HG03060 (cell line): ENCODE results near the gene APELA.

Experiments used
- ATAC-seq: cut with Tn5 transposase; IDR thresholded peaks from one replicate; pipeline ENCODE4 v1.9.1; 2021; ENCODE audit warnings: low read depth, moderate number of reproducible peaks; ENCODE audit not compliant: unreplicated experiment

APELA gene, protein sequence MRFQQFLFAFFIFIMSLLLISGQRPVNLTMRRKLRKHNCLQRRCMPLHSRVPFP

DNA sequence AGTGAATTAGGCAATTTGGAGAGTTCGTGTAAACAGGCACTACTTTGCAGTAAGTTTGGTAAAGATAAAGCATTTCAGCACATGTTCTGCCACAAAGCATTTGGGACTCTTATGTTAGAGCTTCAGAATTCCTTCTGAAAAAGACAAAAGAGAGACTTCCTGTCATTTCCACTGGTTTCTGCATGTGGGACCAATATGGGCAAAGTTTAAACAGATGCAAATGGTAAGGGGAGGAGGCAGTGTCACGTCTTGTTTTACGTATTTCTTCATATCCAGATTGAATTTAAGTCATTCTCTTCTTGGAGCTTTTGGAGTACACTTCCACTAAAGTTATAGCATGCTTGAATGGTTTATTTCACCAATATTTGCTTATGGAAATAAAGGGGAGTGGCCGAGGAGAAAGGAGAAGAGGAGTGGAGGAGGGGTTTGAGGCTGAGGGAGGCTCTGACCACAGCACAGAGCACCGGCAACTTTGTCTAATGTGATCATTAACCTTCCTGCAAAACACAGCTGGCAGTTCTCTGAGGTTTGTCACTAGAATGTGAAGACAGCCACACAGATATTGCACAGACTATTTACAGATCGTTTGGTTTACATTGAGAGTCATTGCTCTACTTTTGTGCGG lies at the start of gene APELA:
Gene APELA (plus strand): TSS at position 479 of the 625 bp plus-strand sequence. CDS start 154 bp downstream, outside the sequence.
- peak; percentile 99 for ATAC-seq

DNA sequence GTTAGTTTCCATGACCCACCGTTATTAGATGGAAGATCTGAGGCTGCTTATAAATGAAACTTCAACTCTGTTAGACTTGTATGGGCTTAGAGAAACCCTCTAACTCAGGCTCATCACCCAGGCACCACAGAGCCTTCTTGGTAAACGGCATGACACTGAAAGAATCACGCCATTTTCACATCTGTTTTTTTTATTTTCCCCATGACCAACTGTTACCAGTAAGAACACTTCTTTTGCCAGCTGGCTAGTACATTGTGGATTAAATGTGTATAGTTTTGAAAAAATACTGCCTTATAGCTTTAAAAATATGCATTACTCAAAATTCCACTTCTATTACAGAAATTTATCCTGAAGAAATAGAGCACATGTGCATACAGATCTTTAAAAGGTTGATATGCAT lies 48.0 kb upstream of the APELA start:
- ATAC-seq = no peak

DNA sequence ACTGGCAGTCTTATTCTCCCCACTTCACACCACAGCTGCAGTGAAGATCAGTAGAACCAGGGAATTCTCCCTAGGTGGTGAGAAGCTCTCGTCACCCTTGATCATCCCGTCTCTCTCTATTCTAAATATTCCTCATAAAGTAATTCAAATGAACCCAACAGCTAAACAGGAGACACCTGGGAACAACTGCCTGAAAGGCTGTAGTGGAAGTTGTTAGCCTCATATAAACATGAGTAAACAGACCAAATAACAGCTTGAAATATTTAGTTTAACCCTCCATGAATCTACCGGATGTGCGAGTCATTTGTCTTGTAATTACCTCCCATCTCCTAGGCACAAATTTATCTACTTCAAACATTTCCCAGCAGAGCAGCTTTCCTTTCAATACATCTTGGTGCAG lies 30.4 kb upstream of the APELA start:
- ATAC-seq = no peak

DNA sequence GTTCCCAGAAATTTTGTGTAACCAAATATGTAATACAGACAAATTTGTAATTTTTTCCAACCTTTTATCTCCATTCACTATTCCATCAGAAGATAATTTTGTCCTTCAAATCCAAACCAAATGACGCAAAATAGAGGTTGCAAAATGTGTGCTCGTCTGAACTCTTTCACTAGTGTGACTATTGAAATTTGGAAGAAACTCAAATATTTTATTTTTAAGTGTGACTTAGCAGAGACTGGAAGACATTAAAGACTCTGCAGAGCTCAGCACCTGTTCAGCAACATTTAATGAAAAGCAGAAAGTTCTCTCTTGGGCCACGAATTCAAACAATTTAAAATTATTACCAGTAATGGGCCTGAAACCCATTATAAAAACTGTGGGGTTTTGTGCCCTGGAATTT lies 30.0 kb upstream of the APELA start:
- no peak for ATAC-seq

DNA sequence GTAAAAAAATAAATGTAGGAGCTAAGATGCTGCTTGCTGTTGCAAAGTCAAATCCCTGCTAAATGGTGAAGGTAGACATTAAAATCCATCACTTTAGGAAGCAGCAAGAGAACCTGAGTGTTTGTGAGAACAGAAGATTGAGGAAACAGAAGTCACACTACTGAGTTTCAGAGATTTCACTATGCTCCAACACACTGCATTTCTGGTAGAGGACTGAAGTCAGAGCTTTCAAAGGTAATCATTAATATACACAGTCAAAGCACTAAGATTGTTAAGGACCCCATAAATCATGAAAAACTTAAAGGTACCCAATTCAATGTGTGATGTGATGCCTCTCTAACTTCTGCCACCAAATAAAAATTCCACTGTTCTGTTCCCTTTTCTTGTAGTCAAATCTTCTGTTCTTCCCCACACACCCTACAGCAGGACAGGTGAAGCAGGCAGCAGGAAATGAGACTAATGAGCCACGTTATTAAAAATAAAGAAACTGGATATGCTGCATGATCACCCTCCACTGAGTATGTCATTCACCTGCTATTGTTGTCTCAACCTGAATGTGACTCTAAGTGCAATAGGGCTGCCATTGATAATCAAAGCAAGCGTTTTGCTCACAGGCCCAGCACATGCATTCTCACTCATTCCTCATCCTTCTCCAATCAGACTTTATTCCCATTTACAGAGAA lies 28.9 kb upstream of the APELA start:
- no peak for ATAC-seq

DNA sequence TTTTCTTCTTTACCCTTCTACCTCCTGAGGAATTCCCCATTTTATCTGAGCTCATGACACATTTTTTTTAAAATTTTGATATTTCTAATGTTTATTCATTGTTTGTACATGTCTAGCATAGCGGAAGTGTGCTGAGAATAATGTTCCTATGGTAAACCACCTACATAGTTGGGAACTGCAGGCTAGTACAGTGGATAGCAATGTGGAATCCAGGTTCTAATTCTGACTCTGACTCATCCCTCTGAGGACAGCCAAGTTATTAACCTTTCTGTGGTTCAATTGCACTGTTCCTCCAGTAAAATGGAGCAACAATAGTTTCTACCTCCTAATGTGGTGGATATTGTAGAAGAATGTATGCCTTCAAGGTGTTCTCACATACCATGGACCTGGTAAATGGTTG lies 20.6 kb upstream of the APELA start:
- no peak for ATAC-seq

DNA sequence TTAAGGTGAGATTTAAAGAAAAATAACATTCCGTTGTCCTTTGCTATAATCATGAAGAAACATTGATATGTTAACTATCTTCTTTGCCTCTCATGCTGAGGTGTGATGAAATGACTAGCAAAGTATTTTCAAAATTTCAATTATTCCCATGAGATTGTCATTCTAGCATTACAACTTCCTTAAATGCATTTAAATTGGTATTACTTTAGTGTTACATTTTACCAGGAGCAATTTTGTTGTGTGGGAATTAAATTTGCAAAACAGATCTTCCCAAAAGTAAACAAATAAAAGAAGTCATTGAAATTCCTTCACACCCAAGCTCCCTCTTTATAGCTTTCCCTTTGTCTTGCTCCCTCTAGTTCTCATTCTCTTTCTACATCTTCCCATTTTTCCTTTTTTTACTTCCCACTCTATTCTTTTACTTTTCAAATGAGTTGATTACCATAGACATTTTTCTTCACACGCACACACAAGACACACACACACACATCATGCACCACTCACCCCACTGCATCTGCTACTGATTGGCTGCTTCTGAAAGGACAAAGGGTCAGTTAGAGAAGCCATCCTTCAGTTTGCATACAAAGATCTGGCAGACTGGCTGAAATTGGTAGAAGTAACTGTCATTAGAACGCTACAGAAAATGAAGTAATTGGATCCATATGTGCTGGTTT lies 10.0 kb upstream of the APELA start:
- no peak for ATAC-seq

DNA sequence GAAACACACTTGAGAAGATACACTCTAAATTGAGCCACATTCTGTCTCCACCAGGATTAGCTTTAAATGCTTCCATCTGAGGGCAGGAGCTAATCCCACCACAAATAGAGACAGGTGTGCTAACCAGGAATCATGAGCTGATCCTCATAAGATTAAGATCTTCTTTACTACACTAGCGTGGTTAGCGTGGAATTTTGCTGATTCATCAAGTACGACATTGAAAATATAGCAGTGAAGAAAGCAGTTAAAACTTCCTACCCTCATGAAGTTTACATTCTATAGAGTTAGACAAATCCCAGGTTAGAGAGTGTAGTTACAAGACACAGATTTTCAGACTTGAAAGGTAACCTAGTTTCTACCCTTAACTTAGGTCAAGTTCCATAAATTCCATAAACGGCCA lies 5.3 kb upstream of the APELA start:
- ATAC-seq = no peak

DNA sequence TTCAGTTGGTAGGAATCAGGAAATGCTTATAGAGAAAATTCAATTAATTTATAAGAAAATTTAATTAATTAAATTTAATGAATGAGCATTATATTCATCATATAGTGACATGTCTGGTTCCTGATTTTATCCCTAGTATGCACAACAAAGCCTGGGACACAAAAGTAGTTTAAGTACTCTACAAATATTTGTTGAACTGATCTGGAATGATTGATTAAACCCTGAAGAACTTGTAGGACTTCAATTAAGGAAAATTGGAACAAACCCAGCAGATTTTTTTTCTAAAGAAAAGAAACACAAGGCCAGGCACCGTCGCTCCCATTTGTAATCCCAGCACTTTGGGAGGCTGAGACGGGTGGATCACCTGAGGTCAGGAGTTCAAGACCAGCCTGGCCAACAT lies 4.5 kb upstream of the APELA start:
- ATAC-seq = no peak

DNA sequence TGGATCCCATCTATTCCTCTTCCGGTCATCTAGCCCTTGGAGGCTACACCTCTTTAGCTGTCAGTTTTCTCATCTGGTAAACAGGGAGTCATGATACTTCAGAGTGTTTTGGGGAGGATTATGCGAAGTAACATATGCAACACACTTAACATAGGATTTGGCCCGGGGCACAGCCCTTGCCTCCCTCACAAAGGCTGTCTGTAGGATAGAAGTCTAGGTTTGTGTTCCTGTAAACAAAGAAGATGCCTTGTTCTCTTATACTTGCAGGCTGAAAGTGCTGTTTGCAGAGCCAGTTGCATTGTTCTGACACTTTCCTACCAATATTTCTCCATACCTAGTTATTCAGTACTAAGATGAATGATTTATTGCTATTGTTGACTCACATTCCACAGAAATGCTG lies 2.2 kb upstream of the APELA start:
- no peak for ATAC-seq

DNA sequence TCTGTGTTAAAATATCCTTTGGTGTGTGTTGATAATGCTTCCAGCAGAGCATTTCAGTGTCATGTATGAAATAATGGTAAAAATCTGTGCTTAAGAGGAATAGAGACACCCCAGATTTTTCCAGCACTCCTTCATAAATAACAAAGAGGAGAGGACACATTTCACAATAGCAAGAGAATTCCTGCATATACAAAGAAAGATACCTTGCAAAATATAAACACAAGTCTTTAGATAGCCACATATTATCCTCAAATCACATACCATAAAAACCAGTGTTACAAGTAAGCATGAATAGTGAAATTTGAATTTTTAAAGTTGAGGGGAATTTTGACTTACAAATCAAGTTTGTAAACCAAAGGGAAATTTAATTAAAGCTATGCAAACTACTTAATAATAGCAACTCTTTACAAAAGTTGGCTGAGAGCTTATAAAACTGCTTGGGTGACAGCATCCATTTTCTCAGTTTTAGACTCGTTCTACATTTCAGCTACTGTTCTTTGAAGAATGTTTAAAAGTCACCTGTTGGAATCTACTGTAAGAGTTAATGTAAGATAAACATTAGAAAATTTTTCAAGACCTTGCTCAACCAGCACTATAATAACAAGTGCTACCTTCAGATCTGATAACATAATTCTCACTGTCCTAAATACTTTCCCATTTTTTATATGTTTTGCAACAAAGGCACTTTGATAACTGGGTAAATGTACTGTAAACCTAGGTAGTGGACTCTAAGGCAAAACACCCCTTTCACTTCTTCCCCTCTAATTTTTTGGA lies 3.7 kb downstream of the APELA start:
- no peak for ATAC-seq

DNA sequence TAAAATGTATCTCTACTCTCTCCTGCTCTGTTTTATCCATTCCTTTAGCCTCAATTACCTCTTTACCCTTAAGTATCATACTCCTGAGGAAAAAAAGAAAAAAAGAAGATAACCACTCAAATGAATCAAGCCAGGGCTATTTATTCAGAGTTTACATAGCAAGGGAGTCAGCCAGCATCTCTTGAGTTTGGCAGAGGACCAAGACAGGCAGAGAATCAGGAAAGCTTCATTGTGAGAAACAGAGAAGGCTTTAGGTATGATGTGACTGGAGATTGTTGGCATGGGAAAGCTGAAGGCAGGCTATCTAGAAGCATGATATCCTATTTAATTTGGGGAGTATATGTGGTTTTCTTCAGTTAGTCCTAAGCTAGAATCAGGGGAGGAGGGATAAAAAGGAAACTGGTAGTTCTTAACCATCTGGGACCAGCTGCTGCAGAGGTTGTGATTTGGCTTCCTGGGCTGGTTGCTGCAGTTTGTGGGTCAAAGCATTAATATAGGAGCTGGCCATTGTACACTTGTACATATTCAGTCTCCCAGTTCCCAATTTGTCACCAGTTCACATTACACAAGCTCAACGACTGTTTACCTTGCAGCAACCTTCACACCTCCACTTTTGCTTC lies 11.2 kb downstream of the APELA start:
- no peak for ATAC-seq

DNA sequence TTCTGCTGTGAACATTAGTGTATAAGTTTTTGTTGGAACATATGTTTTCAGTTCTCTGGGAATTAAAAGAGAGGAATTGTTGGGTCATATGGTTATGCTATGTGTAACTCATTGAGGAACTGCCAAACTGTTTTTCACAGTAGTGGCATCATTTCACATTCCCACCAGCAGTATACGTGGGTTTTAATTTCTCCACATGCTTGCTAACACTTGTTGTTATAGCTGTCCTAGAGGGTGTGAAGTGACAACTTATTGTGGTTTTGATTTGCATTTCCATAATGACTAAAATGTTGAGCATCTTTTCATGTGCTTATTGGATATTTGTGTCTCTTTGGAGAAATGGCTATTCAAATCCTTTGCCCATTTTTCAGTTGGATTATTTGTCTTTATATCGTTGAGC lies 13.7 kb downstream of the APELA start:
- ATAC-seq = no peak

DNA sequence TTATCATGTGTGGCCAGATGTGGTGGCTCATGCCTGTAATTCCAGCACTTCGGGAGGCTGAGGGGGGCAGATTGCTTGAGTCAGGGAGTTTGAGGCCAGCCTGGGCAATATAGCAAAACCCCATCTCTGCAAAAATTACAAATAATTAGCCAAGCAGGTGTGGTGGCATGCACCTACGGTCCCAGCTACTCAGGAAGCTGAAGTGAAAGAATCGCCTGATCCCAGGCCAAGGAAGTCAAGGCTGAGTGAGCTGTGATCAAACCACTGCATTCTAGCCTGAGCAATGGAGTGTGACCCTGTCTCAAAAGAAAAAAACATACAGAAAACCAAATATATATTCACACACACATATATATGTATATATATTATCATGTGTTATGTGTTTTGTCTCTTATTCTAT lies 15.0 kb downstream of the APELA start:
- ATAC-seq = peak; percentile 77

DNA sequence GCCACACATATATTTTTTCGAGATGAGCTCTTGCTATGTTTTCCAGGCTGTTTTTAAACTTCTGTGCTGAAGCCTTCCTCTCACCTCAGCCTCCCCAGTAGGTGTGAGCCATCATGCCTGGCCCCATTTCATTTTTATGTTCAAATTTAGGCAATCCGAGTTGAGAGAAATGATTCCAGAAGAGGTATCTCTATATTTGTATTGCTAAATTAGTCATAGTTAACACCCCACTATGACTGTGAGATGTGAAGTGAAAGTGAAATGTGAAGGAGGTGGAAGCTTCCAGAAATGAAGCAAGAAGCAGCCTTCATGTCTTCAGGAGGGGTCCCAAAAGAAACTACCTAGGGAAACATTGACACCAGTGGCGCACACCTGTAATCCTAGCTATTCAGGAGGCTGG lies 17.7 kb downstream of the APELA start:
- ATAC-seq = peak; percentile 44

DNA sequence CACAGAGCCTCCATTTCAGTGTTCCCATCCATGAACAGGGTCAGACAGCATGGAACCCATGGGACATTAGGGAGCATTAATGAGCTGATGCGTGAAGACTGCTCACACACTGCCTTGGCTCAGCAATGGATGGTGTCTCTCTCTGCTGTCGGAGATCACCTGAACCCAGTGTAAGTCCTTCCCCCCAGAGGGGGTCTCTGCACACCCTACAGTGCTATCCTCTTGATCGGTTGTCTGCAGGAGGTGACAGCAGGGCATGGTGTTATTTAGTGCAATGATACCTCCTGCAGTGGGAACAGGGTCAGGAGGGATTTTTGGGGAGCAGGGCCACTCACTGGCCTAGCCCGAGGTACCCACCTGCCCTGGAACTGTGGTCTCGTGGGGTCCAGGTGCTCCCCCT lies 25.6 kb downstream of the APELA start:
- ATAC-seq = no peak

DNA sequence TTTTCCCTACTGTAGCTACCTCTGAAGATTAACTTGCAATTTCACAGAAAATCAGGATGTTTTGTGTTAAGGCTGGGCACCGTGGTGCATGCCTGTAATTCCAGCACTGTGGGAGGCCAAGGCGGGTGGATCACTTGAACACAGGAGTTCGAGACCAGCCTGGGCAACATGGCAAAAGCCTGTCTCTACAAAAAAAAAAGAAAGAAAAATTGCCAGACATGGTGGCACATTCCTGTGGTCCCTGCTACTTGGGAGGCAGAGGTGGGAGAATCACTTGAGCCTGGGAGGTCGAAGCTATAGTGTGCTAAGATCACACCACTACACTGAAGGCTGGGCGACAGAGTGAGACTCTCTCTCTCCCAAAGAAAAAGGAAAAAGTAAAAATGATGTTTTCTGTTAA lies 27.4 kb downstream of the APELA start:
- no peak for ATAC-seq

DNA sequence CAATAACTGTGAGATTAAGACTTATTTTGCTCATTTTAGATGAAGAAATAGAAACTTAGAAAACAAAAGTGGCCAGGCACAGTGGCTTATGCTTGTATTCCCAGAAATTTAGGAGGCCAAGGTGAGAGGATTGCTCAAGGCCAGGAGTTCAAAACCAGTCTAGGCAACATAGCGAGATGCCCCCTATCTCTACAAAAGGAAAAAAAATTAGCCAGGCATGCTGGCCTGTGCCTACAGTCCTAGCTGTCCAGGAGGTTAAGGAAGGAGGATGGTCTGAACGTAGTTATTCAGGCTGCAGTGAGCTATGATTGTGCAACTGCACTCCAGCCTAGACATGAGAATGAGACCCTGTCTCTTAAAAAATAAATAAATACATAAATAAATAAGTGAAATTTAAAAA lies 28.0 kb downstream of the APELA start:
- ATAC-seq = no peak

DNA sequence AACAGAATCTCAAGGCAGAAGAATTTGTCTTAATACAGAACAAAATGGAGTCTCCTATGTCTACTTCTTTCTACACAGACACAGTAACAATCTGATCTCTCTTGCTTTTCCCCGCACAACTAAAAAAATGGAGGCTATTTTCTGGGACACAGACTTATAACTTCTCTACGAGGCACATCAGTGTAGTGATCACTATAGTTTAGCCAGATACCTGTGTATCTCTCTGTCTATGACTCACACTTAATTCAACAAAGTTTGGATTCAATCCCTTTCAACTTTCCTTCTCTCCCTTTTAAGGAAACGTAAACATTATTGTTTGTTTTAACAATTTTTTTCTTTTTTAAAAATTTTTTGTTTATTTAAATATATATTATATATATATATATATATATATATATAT lies 29.4 kb downstream of the APELA start:
- no peak for ATAC-seq

DNA sequence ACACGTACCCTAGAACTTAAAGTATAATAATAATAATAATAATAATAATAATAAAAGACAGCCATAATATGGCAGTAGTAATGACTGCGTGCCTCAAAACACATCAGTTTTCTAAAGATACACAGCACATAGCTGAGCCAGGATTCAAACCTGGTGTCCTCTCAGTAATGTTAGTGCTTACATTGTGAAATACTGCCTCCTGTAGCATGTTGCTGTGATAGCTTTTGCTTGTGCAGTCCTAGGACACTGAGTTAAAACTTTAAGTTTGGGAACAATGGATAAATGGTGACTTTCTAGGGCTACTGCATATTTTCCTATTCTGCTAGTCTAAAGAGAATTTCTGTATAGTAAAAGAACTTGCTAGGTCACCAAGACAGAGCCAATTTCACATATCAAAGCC lies 36.5 kb downstream of the APELA start:
- ATAC-seq = peak; percentile 65

DNA sequence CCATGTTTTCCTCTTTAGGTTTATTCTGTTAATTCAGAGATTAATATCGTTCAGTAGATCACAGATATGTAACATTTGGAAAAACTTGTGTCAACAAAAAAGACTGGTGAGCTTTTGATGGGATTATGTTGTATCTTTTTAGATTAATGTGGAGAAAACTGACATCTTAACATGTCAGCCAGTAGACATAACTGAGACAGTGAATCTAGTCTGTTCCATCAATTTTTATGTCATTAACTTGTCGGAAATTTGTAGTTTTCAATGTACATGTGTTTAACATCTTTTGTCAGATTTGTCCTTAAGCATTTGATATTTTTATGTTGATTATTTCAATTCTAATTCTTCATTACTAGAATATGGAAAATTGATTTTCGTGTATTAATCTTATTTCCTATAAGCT lies 42.0 kb downstream of the APELA start:
- ATAC-seq = no peak
